Kidney glomerular epithelial cell (primary cell): ENCODE results near the gene MSL2.
"Not testable (repeated sequence)": the region's sequence is repeated elsewhere in the genome, so short reads cannot be mapped to it uniquely, and the experiment has no call there.

Experiments
- DNase-seq: peaks from one replicate; lab custom pipeline; 2025; lab: John Stamatoyannopoulos, UW

The MSL2 gene

GRCh38 chr3:136192831-136193230, 3.3 kb downstream of the MSL2 start:
- no peak for DNase-seq

DNA sequence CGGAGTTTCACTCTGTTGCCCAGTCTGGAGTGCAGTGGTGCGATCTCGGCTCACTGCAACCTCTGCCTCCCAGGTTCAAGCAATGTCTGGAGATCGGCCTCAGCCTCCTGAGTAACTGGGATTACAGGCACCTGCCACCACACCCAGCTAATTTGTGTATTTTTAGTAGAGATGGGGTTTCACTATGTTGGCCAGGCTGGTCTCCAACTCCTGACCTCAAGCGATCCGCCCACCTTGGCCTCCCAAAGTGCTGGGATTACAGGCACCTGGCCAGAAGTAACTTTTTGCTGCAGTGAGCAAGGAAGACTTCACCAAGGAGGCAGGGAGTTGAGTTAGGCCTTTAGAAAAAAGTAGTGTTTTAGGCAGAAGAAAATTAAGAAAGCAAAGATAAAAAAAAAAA, 3.9 kb downstream of the MSL2 start:
- not testable (repeated sequence) for DNase-seq

DNA sequence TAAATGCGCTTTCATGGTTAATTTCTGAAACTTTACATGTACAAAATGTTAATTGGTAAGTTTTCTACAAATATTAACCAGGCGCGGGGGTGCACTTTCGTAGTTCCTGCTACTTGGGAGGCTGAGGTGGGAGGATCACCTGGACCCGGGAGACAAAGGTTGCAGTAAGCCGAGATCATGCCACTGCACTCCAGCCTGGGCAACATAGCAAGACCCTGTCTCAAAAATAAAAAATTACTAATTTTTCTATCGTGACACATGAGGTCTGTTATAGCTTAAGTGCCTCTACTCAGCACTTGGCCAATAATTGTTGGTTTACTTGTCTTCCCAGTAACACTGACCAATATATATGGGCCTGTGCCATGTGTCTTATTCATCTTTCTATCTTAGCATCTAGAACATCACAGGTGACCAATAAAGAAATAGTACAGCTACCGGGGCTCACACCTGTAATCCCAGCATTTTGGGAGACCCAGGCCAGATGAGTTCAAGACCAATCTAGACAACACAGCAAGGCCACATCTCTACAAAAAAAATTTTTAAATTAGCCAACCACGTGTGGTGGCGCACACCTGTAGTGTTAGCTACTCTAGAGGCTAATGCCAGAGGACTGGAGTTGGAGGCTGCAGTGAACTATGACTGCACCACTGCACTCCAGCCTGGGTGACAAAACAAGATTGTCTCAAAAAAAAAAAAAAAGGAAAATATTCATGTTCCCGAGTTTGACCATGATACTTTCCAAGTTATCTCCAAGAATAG, 6.1 kb downstream of the MSL2 start:
- DNase-seq: no peak

DNA sequence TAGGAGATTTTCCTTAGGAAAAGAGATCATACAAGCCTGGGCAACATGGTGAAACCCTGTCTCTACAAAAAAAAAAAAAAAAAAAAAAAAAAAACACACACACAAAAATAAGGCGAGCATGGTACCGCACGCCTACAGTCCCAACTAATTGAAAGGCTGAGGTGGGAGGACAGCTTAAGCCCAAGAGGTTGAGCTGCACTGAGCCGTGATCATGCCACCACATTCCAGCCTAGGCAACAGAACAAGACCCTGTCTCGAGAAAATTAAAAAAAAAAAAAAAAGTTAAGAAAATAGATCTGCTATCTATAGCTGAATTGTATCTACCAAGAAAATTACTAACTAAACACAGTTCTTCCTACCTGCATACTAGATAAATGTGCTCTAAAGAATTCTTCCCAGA, 7.1 kb downstream of the MSL2 start:
- DNase-seq: no peak

DNA sequence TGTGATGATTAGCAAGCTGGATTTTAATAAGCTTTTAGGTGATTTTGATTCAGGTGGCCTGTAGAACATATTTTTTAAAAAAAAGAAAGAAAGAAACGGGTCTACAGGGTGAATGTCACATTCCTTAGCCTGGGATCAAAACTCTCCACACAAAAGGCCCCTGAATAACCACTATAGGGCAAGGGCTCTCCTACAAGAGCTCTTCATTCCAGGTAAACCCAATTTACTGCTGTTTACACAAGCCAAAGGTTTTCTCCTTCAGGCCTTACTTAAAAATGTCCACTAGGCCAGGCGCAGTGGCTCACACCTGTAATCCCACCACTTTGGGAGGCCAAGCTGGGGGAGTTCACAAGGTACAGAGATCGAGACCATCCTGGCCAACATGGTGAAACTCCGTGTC, 8.3 kb downstream of the MSL2 start:
- no peak for DNase-seq

- DNase-seq: no peak
These were observed 9.3 kb downstream of the MSL2 start for GRCh38 chr3:136186846-136187245.

DNA sequence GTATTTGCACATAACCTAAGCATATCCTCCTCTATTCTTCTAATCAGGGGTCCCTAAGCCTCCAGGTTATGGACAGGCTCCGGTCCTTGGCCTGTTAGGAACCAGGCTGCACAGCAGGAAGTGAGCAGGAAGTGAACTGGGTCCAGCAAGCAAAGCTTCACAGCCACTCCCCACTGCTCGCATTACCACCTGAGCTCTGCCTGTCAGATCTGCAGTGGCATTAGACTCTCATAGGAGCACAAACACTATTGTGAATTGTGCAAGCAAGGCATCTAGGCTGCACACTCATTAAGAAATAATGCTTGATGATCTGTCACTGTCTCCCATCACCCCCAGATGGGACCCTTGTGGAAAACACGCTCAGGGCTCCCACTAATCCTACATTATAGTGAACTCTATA, 9.8 kb downstream of the MSL2 start:
- no peak for DNase-seq

GRCh38 chr3:136184703-136185102, 11.4 kb downstream of the MSL2 start:
- no peak for DNase-seq

DNA sequence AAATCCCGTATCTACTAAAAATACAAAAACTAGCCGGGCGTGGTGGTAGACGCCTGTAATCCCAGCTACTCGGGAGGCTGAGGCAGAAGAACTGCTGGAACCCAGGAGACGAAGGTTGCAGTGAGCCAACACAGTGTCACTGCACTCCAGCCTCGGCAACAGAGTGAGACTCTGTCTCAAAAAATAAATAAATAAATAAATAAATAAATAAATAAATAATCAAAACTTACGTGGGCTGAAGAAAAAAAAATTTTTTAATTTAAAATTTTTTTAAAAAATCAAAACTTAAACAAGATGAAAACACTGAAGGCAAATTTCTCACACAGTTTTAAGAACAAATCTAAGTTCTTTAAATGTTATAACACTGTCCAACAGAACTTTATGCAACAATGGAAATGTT, 14.4 kb downstream of the MSL2 start:
- DNase-seq: no peak

DNA sequence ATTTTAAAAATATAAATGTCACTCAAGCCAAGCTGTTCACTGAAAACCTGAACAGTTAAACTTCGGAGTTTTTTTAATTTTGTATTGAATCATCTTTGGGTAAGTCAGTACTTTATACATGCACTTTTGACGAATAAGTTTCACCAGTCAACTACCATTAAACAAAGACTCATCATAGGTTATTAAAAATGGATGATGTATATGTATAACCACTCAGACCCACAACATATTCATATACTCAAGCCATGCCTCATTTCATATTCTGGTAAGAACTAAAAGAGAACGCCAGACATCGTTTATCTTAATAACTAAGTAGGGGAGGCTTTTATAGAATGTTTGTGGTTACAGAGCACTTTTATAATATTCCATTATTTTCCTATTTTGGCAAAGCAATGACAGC, 18.3 kb downstream of the MSL2 start:
- DNase-seq: no peak

GRCh38 chr3:136173939-136174490, 22.1 kb downstream of the MSL2 start:
- no peak for DNase-seq

DNA sequence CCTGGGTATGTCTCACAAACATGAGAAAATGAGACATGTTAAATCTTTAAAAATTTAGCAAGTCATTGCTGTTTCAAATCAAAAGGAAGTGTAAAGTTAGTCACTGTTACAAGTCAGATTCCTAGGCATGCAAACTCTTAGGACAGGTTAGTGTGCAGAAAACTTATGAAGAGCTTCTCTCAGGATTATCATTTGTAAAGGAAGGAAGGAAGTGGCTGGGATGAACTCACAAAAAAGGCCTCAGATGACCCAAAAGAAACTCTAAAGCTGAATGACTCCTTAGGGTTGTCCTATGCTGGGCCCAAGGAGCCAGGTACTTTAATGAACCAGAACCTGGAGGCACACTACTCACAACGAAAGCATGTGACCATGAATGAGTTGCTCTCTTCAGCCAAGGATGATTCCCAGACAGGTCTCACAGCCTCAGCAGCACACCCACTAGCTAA, 25.0 kb downstream of the MSL2 start:
- DNase-seq: peak; percentile 35

- DNase-seq: not testable (repeated sequence)
These were observed 27.9 kb downstream of the MSL2 start for GRCh38 chr3:136168236-136168635.

- DNase-seq: no peak
These were observed 29.6 kb downstream of the MSL2 start for GRCh38 chr3:136166507-136166906.

GRCh38 chr3:136163607-136164006, 32.5 kb downstream of the MSL2 start:
- DNase-seq: not testable (repeated sequence)

DNA sequence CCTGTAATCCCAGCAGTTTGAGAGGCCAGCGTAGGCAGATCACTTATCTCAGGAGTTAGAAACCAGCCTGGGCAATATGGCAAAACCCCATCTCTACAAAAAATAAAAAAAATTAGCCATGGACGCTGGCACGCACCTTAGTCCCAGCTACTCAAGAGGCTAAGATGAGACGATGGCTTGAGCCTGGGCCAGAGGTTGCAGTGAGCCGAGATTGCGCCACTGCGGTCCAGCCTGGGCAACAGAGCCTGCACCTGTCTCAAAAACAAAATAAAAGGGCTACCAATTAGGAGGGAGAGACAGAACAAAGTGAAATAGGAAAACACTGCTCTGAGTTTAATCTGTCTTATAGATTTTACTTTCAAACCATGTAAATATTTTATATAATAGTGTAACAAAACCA, 33.8 kb downstream of the MSL2 start:
- DNase-seq: no peak

DNA sequence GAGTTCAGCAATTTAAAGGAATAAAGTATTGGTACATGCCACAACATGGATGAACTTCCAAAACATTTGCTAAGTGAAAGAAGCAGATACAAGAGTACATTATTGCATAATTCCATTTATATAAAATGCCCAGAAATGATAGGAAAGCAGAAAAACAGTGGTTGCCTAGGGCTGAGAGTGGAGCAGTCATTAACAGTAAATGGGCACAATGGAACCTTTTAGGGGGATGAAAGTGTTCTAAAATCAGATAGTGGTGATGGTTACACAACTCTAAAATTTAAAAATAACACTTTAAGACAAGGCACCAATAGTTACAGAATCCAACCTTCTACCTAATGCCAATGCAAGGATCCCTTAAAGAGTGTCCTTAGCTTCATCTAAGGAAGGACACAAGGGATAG, 34.6 kb downstream of the MSL2 start:
- DNase-seq: no peak

DNA sequence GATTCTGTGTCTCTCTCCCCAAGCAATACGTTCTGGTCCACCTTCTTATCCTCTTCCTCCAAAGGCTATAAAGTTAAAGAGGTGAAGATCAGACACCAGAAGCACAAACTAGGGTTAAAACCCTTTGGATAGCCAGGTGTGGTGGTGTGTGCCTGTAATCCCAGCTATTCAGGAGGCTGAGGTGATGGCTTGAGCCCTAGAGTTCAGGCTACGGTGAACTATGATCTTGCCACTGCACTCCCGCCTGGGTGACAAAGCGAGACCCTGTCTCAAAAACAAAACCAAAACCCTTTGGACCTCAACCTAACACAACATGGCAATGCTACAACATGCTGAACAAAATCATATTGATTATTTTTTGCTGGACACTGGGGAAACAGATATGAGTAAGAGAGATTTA, 43.2 kb downstream of the MSL2 start:
- no peak for DNase-seq

DNA sequence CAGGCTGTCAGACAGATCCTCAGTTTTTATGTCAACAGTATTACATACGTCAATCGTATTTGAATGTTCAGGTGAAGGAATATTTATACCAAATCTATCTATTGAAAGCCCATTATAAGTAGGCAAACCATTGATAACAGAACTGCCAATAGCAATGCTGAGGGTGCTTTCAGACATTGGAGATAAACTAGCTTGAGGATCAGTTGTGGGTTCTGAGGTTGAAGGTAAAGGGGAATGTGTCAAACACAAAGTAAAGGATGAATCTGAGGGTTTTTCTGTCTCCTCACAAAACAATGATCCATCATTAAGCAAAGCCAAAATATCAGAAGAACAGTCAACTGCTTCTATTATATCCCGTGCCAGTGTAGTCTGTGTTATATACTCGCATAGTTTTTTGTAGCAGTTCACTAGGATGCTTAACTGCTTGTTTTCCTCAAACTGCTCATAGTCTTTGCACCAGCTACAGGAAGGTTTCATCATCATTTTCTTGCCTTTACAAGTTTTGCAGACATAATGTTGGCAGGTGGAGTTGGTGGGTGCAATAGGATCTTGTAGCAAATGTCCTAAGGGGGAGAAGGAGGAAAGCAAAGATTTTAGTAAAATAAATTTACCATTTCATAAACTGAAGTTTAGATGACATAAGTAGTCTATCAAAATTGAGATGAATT, 43.8 kb downstream of the MSL2 start:
- no peak for DNase-seq

- DNase-seq: no peak
These were observed 44.9 kb downstream of the MSL2 start for GRCh38 chr3:136151219-136151618.

GRCh38 chr3:136149667-136150066, 46.5 kb downstream of the MSL2 start:
- peak; percentile 26 for DNase-seq

DNA sequence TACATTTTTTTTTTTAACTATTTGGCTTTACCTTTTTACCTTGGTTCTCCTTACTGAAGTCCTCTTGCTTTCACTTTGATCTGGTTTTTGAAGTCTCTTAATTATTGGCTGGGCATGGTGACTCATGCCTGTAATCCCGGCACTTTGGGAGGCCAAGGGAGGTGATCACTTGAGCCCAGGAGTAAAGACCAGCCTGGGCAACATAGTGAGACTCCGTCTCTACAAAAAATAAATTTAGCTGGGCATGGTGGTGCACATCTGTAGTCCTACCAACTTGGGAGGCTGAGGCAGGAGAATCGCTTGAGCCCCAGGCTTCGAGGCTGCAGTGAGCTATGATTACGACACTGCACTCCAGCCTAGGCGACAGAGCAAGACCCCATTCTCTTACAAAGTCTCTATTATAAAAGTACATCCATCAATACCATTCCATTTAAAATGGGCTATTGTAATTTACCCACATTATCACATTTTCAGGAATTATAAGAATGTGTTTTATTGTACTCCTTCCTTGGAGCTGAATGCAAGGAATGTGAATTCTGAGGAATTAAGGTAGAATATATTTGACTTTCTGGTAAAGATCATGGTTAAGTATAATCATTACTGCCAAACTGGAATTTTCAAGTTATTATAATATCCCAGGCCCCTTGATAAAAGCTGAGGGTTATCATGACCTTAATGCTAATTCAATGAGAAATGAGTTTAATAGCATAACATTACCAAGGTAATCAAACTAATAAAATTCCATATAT, 49.0 kb downstream of the MSL2 start:
- DNase-seq: no peak

- DNase-seq: not testable (repeated sequence)
These were observed 51.7 kb downstream of the MSL2 start for GRCh38 chr3:136144397-136144796.
